ENCODE results near the gene CDH11.

- TF ChIP-seq EZH2phosphoT487 (IDR thresholded peaks at IDR 0.05; ENCODE audit: low read length) = no peak
- TF ChIP-seq, protein P1, sequence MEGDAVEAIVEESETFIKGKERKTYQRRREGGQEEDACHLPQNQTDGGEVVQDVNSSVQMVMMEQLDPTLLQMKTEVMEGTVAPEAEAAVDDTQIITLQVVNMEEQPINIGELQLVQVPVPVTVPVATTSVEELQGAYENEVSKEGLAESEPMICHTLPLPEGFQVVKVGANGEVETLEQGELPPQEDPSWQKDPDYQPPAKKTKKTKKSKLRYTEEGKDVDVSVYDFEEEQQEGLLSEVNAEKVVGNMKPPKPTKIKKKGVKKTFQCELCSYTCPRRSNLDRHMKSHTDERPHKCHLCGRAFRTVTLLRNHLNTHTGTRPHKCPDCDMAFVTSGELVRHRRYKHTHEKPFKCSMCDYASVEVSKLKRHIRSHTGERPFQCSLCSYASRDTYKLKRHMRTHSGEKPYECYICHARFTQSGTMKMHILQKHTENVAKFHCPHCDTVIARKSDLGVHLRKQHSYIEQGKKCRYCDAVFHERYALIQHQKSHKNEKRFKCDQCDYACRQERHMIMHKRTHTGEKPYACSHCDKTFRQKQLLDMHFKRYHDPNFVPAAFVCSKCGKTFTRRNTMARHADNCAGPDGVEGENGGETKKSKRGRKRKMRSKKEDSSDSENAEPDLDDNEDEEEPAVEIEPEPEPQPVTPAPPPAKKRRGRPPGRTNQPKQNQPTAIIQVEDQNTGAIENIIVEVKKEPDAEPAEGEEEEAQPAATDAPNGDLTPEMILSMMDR (IDR thresholded peaks at IDR 0.05; ENCODE audit: low read length) = no peak
Observed at GRCh38 chr16:64962786-64963185, 159.1 kb downstream of the CDH11 start.
